ENCODE results near the gene OR1D2. TPM values are rescaled to one million over a fixed set of nuclear protein-coding genes. Genes with fewer than 3 reads are reported as not detected.

OR1D2 gene
- total and polyA plus RNA-seq, 2 donors (not counting 1 experiment from before 2014, with no cell fraction given), result not detected

DNA sequence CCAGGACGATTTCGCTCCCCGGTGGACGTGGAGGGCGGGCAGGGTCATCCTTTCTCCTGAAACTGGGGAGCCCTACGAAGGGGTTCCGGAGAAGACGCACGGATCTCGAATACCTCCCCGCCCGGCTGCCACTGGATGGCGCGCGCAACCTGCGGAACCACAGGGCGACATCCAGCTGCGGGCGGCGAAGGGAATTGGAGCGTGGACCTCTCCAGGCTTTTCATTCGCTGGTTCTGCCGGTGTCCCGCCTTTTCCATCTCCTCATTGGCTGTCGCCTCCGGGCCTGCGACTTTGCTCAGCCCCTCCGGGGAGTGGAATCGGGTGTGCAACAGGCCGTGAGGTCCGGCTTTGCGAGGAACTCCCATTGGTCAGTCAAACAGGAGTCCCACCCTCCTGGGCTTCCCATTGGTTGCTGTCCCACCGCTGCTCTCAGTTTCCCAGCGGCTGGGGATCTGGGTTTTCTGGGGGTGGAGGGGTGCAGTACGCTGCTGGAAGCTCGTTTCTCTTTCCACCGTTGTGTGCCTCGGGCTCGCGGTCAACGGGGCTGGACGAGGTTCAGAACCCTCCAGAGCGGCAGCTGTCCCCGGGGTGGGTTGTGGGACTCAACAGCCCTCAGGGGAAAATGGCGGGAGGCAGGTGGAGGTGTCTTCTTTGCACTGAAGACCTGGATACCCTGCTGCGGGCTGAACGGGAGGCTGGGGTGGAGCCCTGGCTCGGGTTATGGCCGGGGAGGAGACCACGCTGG, 55.3 kb downstream of the OR1D2 start:
- H2AFZ ChIP-seq (ENCODE audit: low read length), result peak overlapping the region; percentile 95
- no peaks in the 10 kb centered on the region for H3K4me1 ChIP-seq (ENCODE audit: control insufficient read depth, extremely low read depth, insufficient read depth, low read length)
- no peaks in the 10 kb centered on the region for H4K20me1 ChIP-seq (ENCODE audit: control insufficient read depth, extremely low read depth, insufficient read depth, low read length)
- peak overlapping the region; percentile 36 for H3K9ac ChIP-seq (ENCODE audit: insufficient read depth, low read length)
- H3K4me3 ChIP-seq (replicated peaks in 1 of 4; ENCODE audit: control extremely low read depth in 1 of 4, insufficient read depth in 1 of 4, low read depth in 3 of 4, low read length in 4 of 4), result peak overlapping the region; percentile 69 to 83 (median 75)
- peak overlapping the region; percentile 57 for H3K27ac ChIP-seq (ENCODE audit: insufficient read depth, low read length)
- no peaks in the 10 kb centered on the region for H3K79me2 ChIP-seq (ENCODE audit: control insufficient read depth, insufficient read depth, low read length)
- no peaks in the 10 kb centered on the region for H3K36me3 ChIP-seq (ENCODE audit: control insufficient read depth, insufficient read depth, low read length)
- no peaks in the 10 kb centered on the region for H3K27me3 ChIP-seq (ENCODE audit: control insufficient read depth, insufficient read depth, low read length)
- TF ChIP-seq, protein P1, sequence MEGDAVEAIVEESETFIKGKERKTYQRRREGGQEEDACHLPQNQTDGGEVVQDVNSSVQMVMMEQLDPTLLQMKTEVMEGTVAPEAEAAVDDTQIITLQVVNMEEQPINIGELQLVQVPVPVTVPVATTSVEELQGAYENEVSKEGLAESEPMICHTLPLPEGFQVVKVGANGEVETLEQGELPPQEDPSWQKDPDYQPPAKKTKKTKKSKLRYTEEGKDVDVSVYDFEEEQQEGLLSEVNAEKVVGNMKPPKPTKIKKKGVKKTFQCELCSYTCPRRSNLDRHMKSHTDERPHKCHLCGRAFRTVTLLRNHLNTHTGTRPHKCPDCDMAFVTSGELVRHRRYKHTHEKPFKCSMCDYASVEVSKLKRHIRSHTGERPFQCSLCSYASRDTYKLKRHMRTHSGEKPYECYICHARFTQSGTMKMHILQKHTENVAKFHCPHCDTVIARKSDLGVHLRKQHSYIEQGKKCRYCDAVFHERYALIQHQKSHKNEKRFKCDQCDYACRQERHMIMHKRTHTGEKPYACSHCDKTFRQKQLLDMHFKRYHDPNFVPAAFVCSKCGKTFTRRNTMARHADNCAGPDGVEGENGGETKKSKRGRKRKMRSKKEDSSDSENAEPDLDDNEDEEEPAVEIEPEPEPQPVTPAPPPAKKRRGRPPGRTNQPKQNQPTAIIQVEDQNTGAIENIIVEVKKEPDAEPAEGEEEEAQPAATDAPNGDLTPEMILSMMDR (conservative IDR thresholded peaks at IDR 0.05 in 1 of 2, IDR thresholded peaks at IDR 0.05 in 1 of 2; ENCODE audit: low read depth in 1 of 2, low read length in 2 of 2), result peak; percentile 56 to 57
- TF ChIP-seq EZH2 (IDR thresholded peaks at IDR 0.05; ENCODE audit: low read length, missing control alignments), result no peak
- H3K9me3 ChIP-seq (ENCODE audit: control insufficient read depth, insufficient read depth, low read depth, low read length), result no peaks in the 10 kb centered on the region
- DNase-seq (ENCODE audit: low read depth in 2 of 2), result peak; percentile 97 to 98
- H3K4me2 ChIP-seq (ENCODE audit: extremely low read depth, insufficient read depth, low read length), result peak overlapping the region; percentile 84

DNA sequence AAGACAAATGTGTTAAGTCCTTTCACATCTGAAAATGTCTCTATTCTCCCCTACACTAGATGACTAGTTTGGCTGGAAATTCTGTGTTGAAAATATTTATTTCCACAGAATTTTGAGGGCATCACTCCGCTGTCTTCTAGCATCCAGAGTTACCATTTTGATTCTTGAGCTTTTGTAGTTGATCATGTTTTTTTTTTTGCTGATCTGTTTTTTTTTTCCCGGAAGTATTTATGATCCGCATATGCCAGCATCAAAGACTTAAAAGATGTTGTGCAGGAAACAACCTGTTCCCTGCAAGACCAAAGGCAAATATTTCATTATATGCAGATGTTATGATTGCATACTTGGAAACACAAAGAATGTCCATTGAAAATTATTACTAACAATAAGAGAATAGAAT, 57.5 kb downstream of the OR1D2 start:
- Histone ChIP-seq H3K4me1 (ENCODE audit: control insufficient read depth, extremely low read depth, insufficient read depth, low read length) (no peaks in the 10 kb centered on the region), H3K36me3 (ENCODE audit: control insufficient read depth, insufficient read depth, low read length) (no peaks in the 10 kb centered on the region), H3K4me3 (replicated peaks in 1 of 4; ENCODE audit: control extremely low read depth in 1 of 4, insufficient read depth in 1 of 4, low read depth in 3 of 4, low read length in 4 of 4) (no peak overlapping the region), H3K79me2 (ENCODE audit: control insufficient read depth, insufficient read depth, low read length) (no peaks in the 10 kb centered on the region), H3K4me2 (ENCODE audit: extremely low read depth, insufficient read depth, low read length) (no peak overlapping the region), H3K27me3 (ENCODE audit: control insufficient read depth, insufficient read depth, low read length) (no peaks in the 10 kb centered on the region), H2AFZ (ENCODE audit: low read length) (no peak overlapping the region), H3K9me3 (ENCODE audit: control insufficient read depth, insufficient read depth, low read depth, low read length) (no peaks in the 10 kb centered on the region), H4K20me1 (ENCODE audit: control insufficient read depth, extremely low read depth, insufficient read depth, low read length) (no peaks in the 10 kb centered on the region), H3K27ac (ENCODE audit: insufficient read depth, low read length) (no peak overlapping the region), H3K9ac (ENCODE audit: insufficient read depth, low read length) (no peak overlapping the region)
- DNase-seq (ENCODE audit: low read depth in 2 of 2), result no peak
- TF ChIP-seq, protein P1 (conservative IDR thresholded peaks at IDR 0.05 in 1 of 2, IDR thresholded peaks at IDR 0.05 in 1 of 2; ENCODE audit: low read depth in 1 of 2, low read length in 2 of 2), result no peak
- TF ChIP-seq EZH2 (IDR thresholded peaks at IDR 0.05; ENCODE audit: low read length, missing control alignments), result no peak

DNA sequence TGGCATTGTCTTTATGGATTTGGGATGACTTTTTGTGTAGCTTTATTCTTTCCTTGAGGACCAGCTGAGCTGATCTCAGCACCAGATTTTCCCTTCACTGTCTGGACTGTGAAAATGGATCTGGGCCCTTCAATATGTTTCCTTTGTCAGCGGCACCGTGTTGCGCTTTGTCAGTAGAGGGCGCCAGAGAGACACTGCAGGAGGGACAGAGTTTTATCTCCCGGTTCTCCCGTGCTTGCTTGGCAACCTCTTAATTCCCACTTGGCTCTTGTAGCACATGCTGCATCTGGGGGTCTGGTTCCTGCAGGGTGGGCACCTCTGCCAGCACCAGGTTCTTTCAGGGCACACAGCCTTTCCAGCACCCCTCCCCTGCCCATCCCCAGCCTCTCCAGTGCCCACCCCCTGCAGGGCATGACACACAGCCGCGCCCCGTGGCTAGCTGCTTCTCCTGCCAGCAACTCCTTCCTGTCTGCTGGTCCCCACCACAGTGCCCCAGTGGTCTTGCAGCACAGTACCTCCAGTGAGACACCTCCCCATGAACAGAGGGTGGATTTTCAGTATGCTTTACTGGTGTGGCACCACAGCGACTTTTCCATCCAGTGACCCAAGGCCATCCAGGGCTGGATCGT, 60.4 kb downstream of the OR1D2 start:
- Histone ChIP-seq H2AFZ (ENCODE audit: low read length) (no peak overlapping the region), H3K9ac (ENCODE audit: insufficient read depth, low read length) (no peak overlapping the region), H3K4me3 (replicated peaks in 1 of 4; ENCODE audit: control extremely low read depth in 1 of 4, insufficient read depth in 1 of 4, low read depth in 3 of 4, low read length in 4 of 4) (no peak overlapping the region), H3K4me2 (ENCODE audit: extremely low read depth, insufficient read depth, low read length) (no peak overlapping the region), H3K27ac (ENCODE audit: insufficient read depth, low read length) (no peak overlapping the region), H3K27me3 (ENCODE audit: control insufficient read depth, insufficient read depth, low read length) (no peaks in the 10 kb centered on the region), H3K9me3 (ENCODE audit: control insufficient read depth, insufficient read depth, low read depth, low read length) (no peaks in the 10 kb centered on the region), H3K36me3 (ENCODE audit: control insufficient read depth, insufficient read depth, low read length) (no peaks in the 10 kb centered on the region), H3K79me2 (ENCODE audit: control insufficient read depth, insufficient read depth, low read length) (no peaks in the 10 kb centered on the region), H3K4me1 (ENCODE audit: control insufficient read depth, extremely low read depth, insufficient read depth, low read length) (no peaks in the 10 kb centered on the region), H4K20me1 (ENCODE audit: control insufficient read depth, extremely low read depth, insufficient read depth, low read length) (no peaks in the 10 kb centered on the region)
- no peak for TF ChIP-seq EZH2 (IDR thresholded peaks at IDR 0.05; ENCODE audit: low read length, missing control alignments)
- TF ChIP-seq, protein P1 (conservative IDR thresholded peaks at IDR 0.05 in 1 of 2, IDR thresholded peaks at IDR 0.05 in 1 of 2; ENCODE audit: low read depth in 1 of 2, low read length in 2 of 2), result peak in 1 of 2 donors; percentile 26
- DNase-seq (ENCODE audit: low read depth in 2 of 2), result no peak
